ENCODE measurements around the gene SPINK2.

Gene SPINK2

GRCh38 chr4:56799824-56800756, 21.4 kb downstream of the SPINK2 start:
- peak; percentile 72 to 75 for DNase-seq (ENCODE audit: low read depth in 2 of 2)

GRCh38 chr4:56799161-56799759, 22.2 kb downstream of the SPINK2 start:
- no peak for DNase-seq (ENCODE audit: low read depth in 2 of 2)

GRCh38 chr4:56796211-56796610, 25.3 kb downstream of the SPINK2 start:
- no peak for DNase-seq (ENCODE audit: low read depth in 2 of 2)

GRCh38 chr4:56791316-56791715, 30.2 kb downstream of the SPINK2 start:
- no peak for DNase-seq (ENCODE audit: low read depth in 2 of 2)

GRCh38 chr4:56790691-56791091, 30.8 kb downstream of the SPINK2 start:
- no peak for DNase-seq (ENCODE audit: low read depth in 2 of 2)

- DNase-seq (ENCODE audit: low read depth in 2 of 2), result no peak
Measured at GRCh38 chr4:56788081-56788480, 33.4 kb downstream of the SPINK2 start.

GRCh38 chr4:56787380-56787779, 34.1 kb downstream of the SPINK2 start:
- no peak for DNase-seq (ENCODE audit: low read depth in 2 of 2)

- no peak for DNase-seq (ENCODE audit: low read depth in 2 of 2)
Measured at GRCh38 chr4:56786955-56787354, 34.5 kb downstream of the SPINK2 start.

- no peak for DNase-seq (ENCODE audit: low read depth in 2 of 2)
Measured at GRCh38 chr4:56783986-56784385, 37.5 kb downstream of the SPINK2 start.

- DNase-seq (ENCODE audit: low read depth in 2 of 2), result no peak
Measured at GRCh38 chr4:56782019-56782418, 39.5 kb downstream of the SPINK2 start.

GRCh38 chr4:56773346-56773745, 48.2 kb downstream of the SPINK2 start:
- DNase-seq (ENCODE audit: low read depth in 2 of 2), result no peak

GRCh38 chr4:56772134-56772533, 49.4 kb downstream of the SPINK2 start:
- DNase-seq (ENCODE audit: low read depth in 2 of 2), result no peak

- DNase-seq (ENCODE audit: low read depth in 2 of 2), result no peak
Measured at GRCh38 chr4:56768763-56769162, 52.7 kb downstream of the SPINK2 start.

- DNase-seq (ENCODE audit: low read depth in 2 of 2), result no peak
Measured at GRCh38 chr4:56768316-56768715, 53.2 kb downstream of the SPINK2 start.

- DNase-seq (ENCODE audit: low read depth in 2 of 2), result no peak
Measured at GRCh38 chr4:56767567-56767966, 53.9 kb downstream of the SPINK2 start.

- DNase-seq (ENCODE audit: low read depth in 2 of 2), result no peak
Measured at GRCh38 chr4:56764775-56765174, 56.7 kb downstream of the SPINK2 start.

GRCh38 chr4:56764223-56764622, 57.3 kb downstream of the SPINK2 start:
- no peak for DNase-seq (ENCODE audit: low read depth in 2 of 2)

GRCh38 chr4:56762484-56763250, 58.8 kb downstream of the SPINK2 start:
- DNase-seq (ENCODE audit: low read depth in 2 of 2), result no peak

- DNase-seq (ENCODE audit: low read depth in 2 of 2), result no peak
Measured at GRCh38 chr4:56760183-56760582, 61.3 kb downstream of the SPINK2 start.

All from stimulated activated CD8-positive, alpha-beta memory T cell treated with anti-CD3 and anti-CD28 coated beads, Interleukin-15, amount 100 ng/mL, for 48 hours (primary cell).